ENCODE measurements around the gene CXCL17.

The CXCL17 gene

GRCh38 chr19:42397263-42398166 is 45.2 kb downstream of the CXCL17 start:
- DNase-seq = no peak

DNA sequence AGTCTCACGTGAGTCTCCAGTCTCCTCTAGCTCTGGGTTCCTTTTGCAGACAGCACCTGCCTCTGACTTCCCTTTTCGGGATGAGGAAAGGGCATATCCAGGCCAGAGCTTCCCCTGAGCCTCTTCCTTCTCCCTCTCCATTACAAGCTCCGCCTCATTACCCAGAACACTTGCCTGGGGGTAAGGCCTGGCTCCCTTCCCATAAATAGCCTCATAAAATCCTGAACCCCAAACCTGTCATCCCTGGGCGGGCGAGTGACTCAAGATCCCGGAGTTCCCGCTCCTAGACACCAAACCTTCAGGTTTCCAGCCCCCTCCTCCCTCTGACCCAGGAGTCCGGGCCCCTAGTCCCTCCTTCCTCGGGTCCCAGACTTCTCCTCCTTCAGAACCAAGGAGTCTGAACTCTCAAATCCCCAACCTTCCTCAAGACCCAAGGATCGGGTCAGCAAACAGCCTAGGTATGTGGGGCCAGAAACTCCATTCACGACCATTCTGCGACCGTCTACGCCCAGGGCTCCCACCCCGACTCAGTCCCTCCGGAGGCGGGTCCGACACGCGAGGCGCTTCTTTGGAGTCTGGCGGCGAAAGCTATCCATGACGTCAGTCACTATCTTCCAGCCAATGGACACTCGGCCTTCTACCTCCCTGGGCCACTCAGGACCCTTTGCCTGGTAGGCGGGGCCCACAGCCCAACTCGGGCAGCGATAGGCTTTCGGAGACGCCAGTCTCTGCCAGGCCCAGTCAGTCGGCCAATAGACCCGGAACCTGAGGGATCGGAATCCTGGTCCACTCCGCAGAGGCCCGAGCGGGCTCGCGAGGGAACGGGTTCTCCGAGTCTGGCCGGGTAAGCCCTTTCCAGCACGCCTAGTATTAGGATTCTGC is 46.1 kb downstream of the CXCL17 start:
- DNase-seq = peak; percentile 65 to 89 (median 80)

DNA sequence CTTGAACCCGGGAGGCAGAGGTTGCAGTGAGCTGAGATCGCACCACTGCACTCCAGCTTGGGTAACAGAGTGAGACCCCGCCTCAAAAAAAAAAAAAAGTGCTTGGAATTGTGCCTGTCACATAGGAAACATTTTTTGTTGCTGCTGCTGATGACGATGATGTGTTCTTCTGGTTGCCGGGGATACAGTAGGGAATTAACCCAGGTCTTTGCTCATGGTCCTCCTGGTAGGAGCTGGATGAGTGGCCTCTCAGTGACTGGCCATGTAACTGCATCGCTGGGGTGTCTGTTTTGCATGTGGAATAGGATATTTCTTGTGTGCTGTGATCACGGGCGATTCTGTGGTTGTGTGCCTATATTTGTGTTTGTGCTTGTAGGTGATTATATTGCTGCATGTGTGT is 48.0 kb downstream of the CXCL17 start:
- no peak for DNase-seq

DNA sequence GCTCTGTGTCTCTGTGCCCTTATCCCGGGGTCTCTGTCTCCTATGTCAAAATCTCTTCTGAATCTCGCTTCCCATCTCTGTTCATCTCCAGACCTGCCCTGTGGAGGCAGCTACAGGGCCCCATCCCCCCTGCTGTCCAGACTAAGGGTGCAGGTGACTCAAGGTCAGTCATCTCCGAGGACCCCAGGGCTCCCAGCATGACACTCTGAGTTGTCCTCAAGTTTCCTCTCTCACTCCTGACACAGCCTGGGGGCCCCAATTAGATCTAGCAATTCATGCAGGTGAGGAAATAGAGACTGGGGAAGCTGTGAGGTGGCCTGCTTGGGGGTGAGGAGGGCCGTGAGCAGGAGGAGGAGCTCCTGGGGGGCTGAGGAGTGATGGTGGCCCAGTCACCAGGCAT is 50.6 kb downstream of the CXCL17 start:
- DNase-seq = no peak

GRCh38 chr19:42389899-42390298 is 52.8 kb downstream of the CXCL17 start, which contains the start of gene CNFN:
CNFN (minus strand) TSS chr19:42390297; CDS start chr19:42389037, 1,260 bp downstream.
- no peak for DNase-seq

DNA sequence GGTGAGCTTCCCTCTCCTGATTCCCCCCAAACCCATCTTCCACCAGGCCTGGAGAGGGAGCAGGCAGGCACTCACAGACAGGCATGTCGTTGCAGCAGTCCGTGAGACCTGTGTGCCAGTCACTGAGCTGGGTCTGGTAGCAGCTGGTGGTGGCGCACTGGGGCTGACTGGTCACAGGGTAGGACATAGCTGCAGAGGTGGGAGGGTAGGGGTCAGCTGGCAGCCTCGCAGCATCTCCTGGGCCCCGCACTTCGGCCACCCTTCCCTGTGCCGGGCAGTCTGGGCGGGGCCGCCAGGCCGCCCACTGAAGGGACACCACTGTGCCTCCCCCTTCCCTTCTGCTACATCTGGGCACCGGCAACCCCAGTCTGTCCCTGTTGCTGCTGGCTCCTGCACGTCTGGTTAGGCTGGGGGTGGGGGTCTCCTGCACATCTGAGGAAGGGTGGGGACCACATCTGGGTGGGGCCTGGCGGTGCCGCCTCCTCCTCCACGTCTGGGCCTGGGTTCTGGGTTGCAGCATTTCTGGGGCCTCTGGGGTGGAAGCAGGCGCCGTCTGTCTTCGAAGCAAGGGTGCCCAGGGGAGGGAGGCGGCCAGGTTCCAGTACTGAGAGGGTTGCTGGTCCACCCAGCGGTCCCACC is 53.8 kb downstream of the CXCL17 start:
- no peak for DNase-seq

- peak; percentile 35 to 69 (median 61) for DNase-seq
These were observed 55.6 kb downstream of the CXCL17 start for GRCh38 chr19:42386974-42387707.

- DNase-seq = no peak
These were observed 62.6 kb downstream of the CXCL17 start for GRCh38 chr19:42380155-42380554.

All from stimulated activated naive CD4-positive, alpha-beta T cell (primary cell).